Heart left ventricle (tissue), 16 donors: ENCODE data around the gene COLEC11. TPM values are rescaled to one million over a fixed set of nuclear protein-coding genes. Genes with fewer than 3 reads are reported as not detected.

ENCODE experiments used
- ATAC-seq, 4 donors: fragments of 200-7000 bp; cut with Tn5 transposase; one replicate each; pipeline ENCODE4 v1.9.1; 2020 to 2022; ENCODE audit warnings: moderate library complexity in 4 of 4, mild to moderate bottlenecking in 3 of 4, moderate number of reproducible peaks in 1 of 4
- DNase-seq, 5 donors: peaks; one replicate each; pipeline ENCODE4 v3.0.0-alpha.2; 2020
- H3K27ac ChIP-seq, 12 donors: fragments of 200-600 bp; sonication (generic) in 4 of 12; one replicate each; pipeline versions ENCODE4 v1.5.0 to v1.8.0; 2016 to 2022; ENCODE audit warnings: mild to moderate bottlenecking in 2 of 12
- H3K27me3 ChIP-seq, 9 donors: fragments of 200-600 bp; sonication (generic) in 2 of 9; one replicate each; pipeline versions ENCODE4 v1.5.1 to v1.8.0; 2016 to 2022; ENCODE audit warnings: mild to moderate bottlenecking in 3 of 9
- H3K36me3 ChIP-seq, 9 donors: fragments of 200-600 bp; sonication (generic) in 2 of 9; one replicate each; pipeline versions ENCODE4 v1.5.0 to v1.8.0; 2018 to 2022; ENCODE audit warnings: mild to moderate bottlenecking in 2 of 9
- H3K4me1 ChIP-seq, 12 donors: fragments of 200-600 bp; sonication (generic) in 4 of 12; one replicate each; pipeline versions ENCODE4 v1.5.0 to v1.8.0; 2016 to 2022; ENCODE audit warnings: mild to moderate bottlenecking in 3 of 12
- H3K4me3 ChIP-seq, 12 donors: fragments of 200-600 bp; sonication (generic) in 4 of 12; one replicate each; pipeline versions ENCODE4 v1.5.0 to v1.8.0; 2017 to 2022; ENCODE audit warnings: mild to moderate bottlenecking in 9 of 12, moderate library complexity in 4 of 12
- H3K9me3 ChIP-seq, 12 donors: fragments of 200-600 bp; sonication (generic) in 4 of 12; one replicate each; pipeline versions ENCODE4 v1.5.0 to v1.8.0; 2016 to 2022; ENCODE audit warnings: mild to moderate bottlenecking in 1 of 12
- CTCF ChIP-seq, 12 donors: fragments of 200-600 bp; sonication (generic) in 4 of 12; IDR thresholded peaks; one replicate each; pipeline versions ENCODE4 v1.5.0 to v1.8.0; 2018 to 2022; ENCODE audit warnings: antibody characterized with exemption in 12 of 12, mild to moderate bottlenecking in 5 of 12
- POLR2A ChIP-seq, 2 donors: fragments of 450-650 bp; IDR thresholded peaks; one replicate each; pipeline ENCODE4 v1.6.1; 2017; ENCODE audit warnings: antibody characterized with exemption in 2 of 2, mild to moderate bottlenecking in 2 of 2, moderate library complexity in 2 of 2
- WGBS, 4 donors: extraction: QIAGEN DNeasy Blood & Tissue Kit in 2 of 4; methylation state at CpG; one replicate each; pipeline versions ENCODE4 v1.1.5 to v1.1.7; 2013 to 2018; 5-methylcytosine and 5-hydroxymethylcytosine counted together
- intact Hi-C, 10 donors: fragments of 100-400 bp; cut with DNase I; formaldehyde crosslinking; loops; one replicate each; pipeline versions ENCODE4 v1.11.1 to v1.14.2; 2022
- polyA plus RNA-seq, 2 donors: library from polyadenylated mRNA; stranded (reverse); fragments of 200-250 nt; gene quantifications; one replicate each; pipeline ENCODE4 v1.2.3, GENCODE V29; 2013
- total RNA-seq, 9 donors: library from RNA; depleted of rRNA in 2 of 9; stranded (reverse); fragments of >200 nt in 2 of 9; fragmentation: NEBNext Ultra II Directional in 3 of 9; extraction: Animal tissue kit (Norgen Biotek cat#: 25700) in 3 of 9; gene quantifications; one replicate each; pipeline versions ENCODE4 v1.1.0 to v1.2.4, GENCODE V29; 2016 to 2023
- donor health status: ischemic (EF 13 %, LVEDD 7.1; RV severe dilation, severe dysfunction).
- donor health status: healthy with polysubstance abuse.
- donor health status: DM: no; HTN: yes; CAD: no.
- donor health status: DM: no; HTN: no; CAD: no.
- donor health status: ischemic (EF 25% LVEDD 6.9; RV normal size, moderate dysfunction).
- donor health status: ischemic (EF 25% LVEDD 5.7; RV mildly dilated, moderate dysfunction).
- donor health status: healthy.
- donor health status: DM: yes; HTN: yes; CAD: no.
- donor health status: ischemic (EF 35%, LVEDD 5.7; RV mildly dilated, moderate dysfunction).
- donor health status: nonischemic (EF 11% LVEDD 7.7; RV severe dilation, severe dysfunction).
- donor health status: DM: yes; HTN: yes; CAD: no.
- donor health status: PGD.
- donor health status: ischemic (EF 29% LVEDD 5.4; RV normal size, mild dysfunction).
- donor health status: nonischemic (EF 23%, LVEDD 6.1; RV moderate dilation, normal function).

Gene COLEC11
- total and polyA plus RNA-seq, 11 donors: 2.3 to 12.5 (median 3.1) TPM

DNA sequence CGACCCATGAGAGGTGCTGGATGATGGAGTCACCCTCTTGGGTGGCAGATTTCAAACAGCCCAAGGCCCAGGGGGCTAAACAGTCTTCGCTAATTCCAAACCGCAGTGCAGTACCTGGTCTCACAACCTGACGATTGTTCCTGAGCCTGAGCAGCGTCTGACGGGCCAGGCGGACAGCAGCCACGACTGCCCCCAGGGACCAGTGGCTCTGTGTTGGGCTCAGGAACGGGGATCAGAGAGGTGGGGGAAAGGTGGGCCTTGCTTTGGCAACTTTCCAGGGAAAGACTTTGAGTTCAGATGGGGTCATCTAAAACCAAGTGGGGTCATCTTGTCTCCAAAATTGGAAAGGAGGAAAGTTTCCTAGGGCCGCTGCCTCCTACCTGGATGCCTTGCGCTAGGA is 492 bp downstream of the COLEC11 start:
- H3K4me3 ChIP-seq: peak overlapping the region in 10 of 12 donors; percentile 3 to 48 (median 40)
- TF ChIP-seq POLR2A (IDR thresholded peaks at IDR 0.05): no peak
- no peak for TF ChIP-seq CTCF (IDR thresholded peaks at IDR 0.05)
- 71 to 80% (median 75%) methylated on average over 4 to 11 of the region's 11 CpGs for WGBS, 4 donors
- peak overlapping the region in 7 of 12 donors; percentile 2 to 58 (median 49) for H3K27ac ChIP-seq
- H3K9me3 ChIP-seq: no peaks in the 10 kb centered on the region
- ATAC-seq (peak in 3 of 4 donors; percentile 6 to 13 (median 10)), DNase-seq (no peak)
- peaks cover 0 to 14% (median 8%) of the 10 kb centered on the region in 12 donors for H3K4me1 ChIP-seq
- no peaks in the 10 kb centered on the region for H3K36me3 ChIP-seq
- peaks cover 0 to 5% (median 0%) of the 10 kb centered on the region in 9 donors for H3K27me3 ChIP-seq
- intact Hi-C loops: loop anchor here in 5 of 10 donors (2.0 to 5.0 kb wide), 2 partner anchors 52 to 55 kb away; no protein-coding TSS in a partner anchor

GRCh38 chr2:3595985-3596384 is 1.1 kb downstream of the COLEC11 start:
- TF ChIP-seq POLR2A (IDR thresholded peaks at IDR 0.05) (no peak), CTCF (IDR thresholded peaks at IDR 0.05) (no peak)
- DNase-seq (no peak), ATAC-seq (no peak)
- H3K36me3 ChIP-seq: no peaks in the 10 kb centered on the region
- intact Hi-C loops: loop anchor here in 5 of 10 donors (2.0 to 5.0 kb wide), 2 partner anchors 51 to 55 kb away; no protein-coding TSS in a partner anchor
- H3K4me1 ChIP-seq: peaks cover 0 to 14% (median 8%) of the 10 kb centered on the region in 12 donors
- H3K9me3 ChIP-seq: no peaks in the 10 kb centered on the region
- WGBS, 4 donors: 78 to 90% (median 80%) methylated on average over 6 of the region's 6 CpGs
- peak overlapping the region in 5 of 12 donors; percentile 27 to 48 (median 48) for H3K4me3 ChIP-seq
- H3K27ac ChIP-seq: no peak overlapping the region
- peaks cover 0 to 5% (median 0%) of the 10 kb centered on the region in 9 donors for H3K27me3 ChIP-seq

DNA sequence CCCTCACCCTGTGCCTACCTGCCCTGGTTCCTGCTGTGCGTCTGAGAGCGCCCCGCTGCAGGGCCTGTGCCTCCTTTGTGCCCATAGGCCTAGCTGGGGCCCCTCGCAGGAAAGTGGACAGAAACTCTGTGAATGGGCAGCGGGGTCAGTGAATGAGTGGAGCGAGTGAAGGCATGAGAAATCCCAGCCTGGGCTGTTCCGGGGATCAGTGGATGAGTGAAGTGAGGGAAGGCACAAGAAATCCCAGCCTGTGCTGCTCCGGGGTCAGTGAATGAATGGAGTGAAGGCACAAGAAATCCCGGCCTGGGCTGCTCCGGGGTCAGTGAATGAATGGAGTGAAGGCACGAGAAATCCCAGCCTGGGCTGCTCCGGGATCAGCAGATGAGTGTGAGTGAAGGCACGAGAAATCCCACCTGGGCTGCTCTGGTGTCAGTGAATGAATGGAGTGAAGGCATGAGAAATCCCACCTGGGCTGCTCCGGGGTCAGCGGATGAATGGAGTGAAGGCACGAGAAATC is 2.0 kb downstream of the COLEC11 start:
- no peak for TF ChIP-seq POLR2A (IDR thresholded peaks at IDR 0.05)
- TF ChIP-seq CTCF (IDR thresholded peaks at IDR 0.05): no peak
- 78 to 87% (median 86%) methylated on average over 14 to 16 of the region's 16 CpGs for WGBS, 4 donors

GRCh38 chr2:3597567-3597966 is 2.7 kb downstream of the COLEC11 start:
- peaks cover 0 to 5% (median 0%) of the 10 kb centered on the region in 9 donors for H3K27me3 ChIP-seq
- H3K9me3 ChIP-seq: no peaks in the 10 kb centered on the region
- no peak for ATAC-seq
- no peaks in the 10 kb centered on the region for H3K36me3 ChIP-seq
- intact Hi-C loops: loop anchor here in 3 of 10 donors (5.0 kb wide), 1 partner anchor 50 kb away; no protein-coding TSS in a partner anchor
- H3K4me3 ChIP-seq: no peak overlapping the region
- DNase-seq: no peak
- WGBS, 4 donors: 77 to 91% (median 84%) methylated on average over 6 of the region's 6 CpGs
- TF ChIP-seq POLR2A (IDR thresholded peaks at IDR 0.05) (no peak), CTCF (IDR thresholded peaks at IDR 0.05) (no peak)
- peaks cover 0 to 14% (median 8%) of the 10 kb centered on the region in 12 donors for H3K4me1 ChIP-seq
- no peak overlapping the region for H3K27ac ChIP-seq

More for the DNA sequence above, 2.0 kb downstream of the COLEC11 start:
- H3K27me3 ChIP-seq: peaks cover 0 to 5% (median 0%) of the 10 kb centered on the region in 9 donors
- no peak overlapping the region for H3K27ac ChIP-seq
- ATAC-seq: no peak
- H3K4me3 ChIP-seq: no peak overlapping the region
- no peak for DNase-seq
- intact Hi-C loops: loop anchor here in 3 of 10 donors (5.0 kb wide), 1 partner anchor 50 kb away; no protein-coding TSS in a partner anchor
- H3K4me1 ChIP-seq: peaks cover 0 to 14% (median 8%) of the 10 kb centered on the region in 12 donors
- no peaks in the 10 kb centered on the region for H3K36me3 ChIP-seq
- no peaks in the 10 kb centered on the region for H3K9me3 ChIP-seq
